ENCODE data around the gene PTPRO. TPM values are rescaled to one million over a fixed set of nuclear protein-coding genes. Genes with fewer than 3 reads are reported as not detected.

Gene PTPRO
- total RNA-seq, 1 donor from 2014 or later = 8.3 TPM

- intact Hi-C loops (cut with micrococcal nuclease) = no loop called here
These were observed 310.9 kb downstream of the PTPRO start for GRCh38 chr12:15633201-15633600.

- intact Hi-C loops (cut with micrococcal nuclease) = no loop called here
These were observed 311.8 kb downstream of the PTPRO start for GRCh38 chr12:15634010-15634683.

- intact Hi-C loops (cut with micrococcal nuclease) = no loop called here
These were observed 314.0 kb downstream of the PTPRO start for GRCh38 chr12:15636060-15636890.

DNA sequence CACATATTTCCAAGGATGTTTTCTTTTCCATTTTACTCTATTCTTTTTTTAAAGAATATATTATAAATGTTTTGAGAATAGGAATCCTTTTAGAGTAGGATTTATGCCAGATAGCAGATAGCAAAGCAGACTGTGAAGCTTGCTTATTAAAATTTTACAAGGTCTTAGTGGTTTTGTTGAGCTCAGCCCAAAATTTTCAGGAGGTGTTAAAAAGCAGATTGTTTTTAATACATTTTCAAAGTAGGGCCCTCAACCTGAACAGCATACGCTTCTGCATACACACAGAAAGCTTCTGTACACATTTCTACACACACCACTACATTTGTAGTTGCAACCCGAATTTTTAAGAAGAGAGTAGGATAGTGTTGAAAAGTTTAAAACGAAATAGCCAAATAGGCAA is 315.9 kb downstream of the PTPRO start:
- intact Hi-C loops (cut with micrococcal nuclease) = no loop called here

DNA sequence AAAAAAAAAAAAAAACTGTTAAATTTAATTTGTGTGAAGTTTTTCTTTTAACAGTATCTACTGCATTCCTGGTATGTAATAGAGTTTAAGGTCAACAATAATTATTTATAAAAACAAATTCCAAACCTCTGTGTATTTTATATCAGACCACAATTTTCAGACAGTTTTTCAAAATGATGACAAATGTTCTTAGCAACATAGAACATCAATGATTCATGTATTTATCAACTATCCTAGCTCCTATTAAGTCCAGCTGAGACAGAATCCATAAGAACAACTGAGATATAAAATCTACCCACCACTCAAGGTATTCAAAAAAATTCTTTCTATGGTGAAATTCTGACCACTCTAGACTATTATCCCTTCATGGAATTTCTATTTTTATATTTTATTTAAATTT is 322.4 kb downstream of the PTPRO start:
- intact Hi-C loops (cut with micrococcal nuclease) = no loop called here

- intact Hi-C loops (cut with micrococcal nuclease) = no loop called here
These were observed 324.3 kb downstream of the PTPRO start for GRCh38 chr12:15646581-15646980.

Other genes with a start within 250 kb of the PTPRO start
- gene RERG, start 101.1 kb upstream of the PTPRO start, total RNA-seq = 0.20 TPM in 1 of 2 replicates, not detected in the other